NCI-H2227 (cell line): Measurements from ENCODE around the gene SCAMP2.

Source experiments
- DNase-seq: peaks from one replicate; lab custom pipeline; 2025; ENCODE audit not compliant: unreplicated experiment; lab: John Stamatoyannopoulos, UW

The SCAMP2 gene

DNA sequence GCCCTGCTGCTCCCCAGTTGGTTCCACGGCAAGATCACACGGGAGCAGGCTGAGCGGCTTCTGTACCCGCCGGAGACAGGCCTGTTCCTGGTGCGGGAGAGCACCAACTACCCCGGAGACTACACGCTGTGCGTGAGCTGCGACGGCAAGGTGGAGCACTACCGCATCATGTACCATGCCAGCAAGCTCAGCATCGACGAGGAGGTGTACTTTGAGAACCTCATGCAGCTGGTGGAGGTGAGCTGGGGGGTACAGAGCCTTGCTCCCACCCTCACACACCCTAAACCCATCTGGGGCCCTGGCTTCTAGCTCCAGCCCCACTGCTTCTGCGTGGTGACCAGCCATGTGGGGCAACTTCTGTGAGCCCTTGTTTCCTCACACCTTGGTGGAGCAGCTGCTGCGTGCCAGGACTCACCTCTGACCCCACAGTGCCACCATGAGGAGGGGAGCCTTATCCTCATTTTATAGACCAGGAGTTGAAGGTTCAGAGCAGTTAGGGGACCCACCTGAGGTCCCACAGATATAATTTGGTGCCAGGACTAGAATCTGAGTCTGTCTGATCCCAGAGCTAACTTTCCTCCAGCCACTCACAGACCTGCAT lies 73.8 kb downstream of the SCAMP2 start:
- DNase-seq: no peak

GRCh38 chr15:74798388-74799254 lies 74.5 kb downstream of the SCAMP2 start:
- no peak for DNase-seq

GRCh38 chr15:74795966-74796625 lies 77.1 kb downstream of the SCAMP2 start:
- DNase-seq: no peak

GRCh38 chr15:74794970-74795349 lies 78.2 kb downstream of the SCAMP2 start:
- DNase-seq: no peak

- no peak for DNase-seq
These were observed 78.8 kb downstream of the SCAMP2 start for GRCh38 chr15:74794248-74794969.
